HG02852 (cell line): ENCODE measurements around the gene SUPT20HL1.
"Not testable (repeated sequence)": the region's sequence is repeated elsewhere in the genome, so short reads cannot be mapped to it uniquely, and the experiment has no call there.

Experiments
- ATAC-seq: cut with Tn5 transposase; IDR thresholded peaks from one replicate; pipeline ENCODE4 v1.9.1; 2021; ENCODE audit warnings: mild to moderate bottlenecking, moderate library complexity; ENCODE audit not compliant: unreplicated experiment

The SUPT20HL1 gene

DNA sequence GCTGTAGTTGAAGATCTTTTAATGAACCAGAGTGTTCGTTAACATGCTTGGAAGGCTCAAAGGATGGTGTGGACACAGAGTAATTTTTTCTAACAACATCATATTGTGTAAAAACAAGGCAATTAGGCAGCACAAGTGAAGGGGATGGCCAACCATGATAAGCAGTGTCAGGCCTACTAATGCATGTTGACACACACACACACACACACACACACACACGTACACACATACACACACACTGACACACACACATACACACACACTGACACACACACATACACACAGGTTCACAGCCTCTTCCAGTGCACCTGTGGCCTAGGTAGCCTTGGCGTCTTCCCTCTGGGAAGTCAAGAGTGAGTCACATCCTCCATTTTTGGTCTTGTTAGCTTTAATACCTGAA is at the start of gene SUPT20HL1:
Gene SUPT20HL1 (plus strand): TSS at position 368 of the 400 bp plus-strand sequence. CDS start 2,122 bp downstream, outside the sequence.
- no peak for ATAC-seq

DNA sequence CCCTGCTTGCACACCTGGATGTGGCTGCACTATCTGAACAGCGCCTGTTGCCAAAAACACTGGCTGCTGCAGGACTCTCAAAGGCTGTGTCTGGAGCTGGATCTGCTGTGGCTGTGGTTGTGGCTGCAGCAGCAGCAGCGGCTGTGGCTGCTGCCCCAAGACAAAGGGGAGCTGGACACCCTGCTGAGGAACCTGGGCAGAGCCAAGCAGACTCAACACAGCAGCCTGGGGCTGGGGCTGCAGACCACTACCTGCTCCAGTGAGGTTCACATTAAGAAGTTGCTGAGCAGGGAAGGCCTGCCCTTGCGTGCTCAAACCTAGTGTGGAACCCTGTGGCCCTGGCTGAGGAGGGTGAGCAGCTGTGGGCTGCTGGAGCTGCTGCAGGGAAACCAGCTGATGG is 49.5 kb upstream of the SUPT20HL1 start:
- ATAC-seq, result not testable (repeated sequence)

DNA sequence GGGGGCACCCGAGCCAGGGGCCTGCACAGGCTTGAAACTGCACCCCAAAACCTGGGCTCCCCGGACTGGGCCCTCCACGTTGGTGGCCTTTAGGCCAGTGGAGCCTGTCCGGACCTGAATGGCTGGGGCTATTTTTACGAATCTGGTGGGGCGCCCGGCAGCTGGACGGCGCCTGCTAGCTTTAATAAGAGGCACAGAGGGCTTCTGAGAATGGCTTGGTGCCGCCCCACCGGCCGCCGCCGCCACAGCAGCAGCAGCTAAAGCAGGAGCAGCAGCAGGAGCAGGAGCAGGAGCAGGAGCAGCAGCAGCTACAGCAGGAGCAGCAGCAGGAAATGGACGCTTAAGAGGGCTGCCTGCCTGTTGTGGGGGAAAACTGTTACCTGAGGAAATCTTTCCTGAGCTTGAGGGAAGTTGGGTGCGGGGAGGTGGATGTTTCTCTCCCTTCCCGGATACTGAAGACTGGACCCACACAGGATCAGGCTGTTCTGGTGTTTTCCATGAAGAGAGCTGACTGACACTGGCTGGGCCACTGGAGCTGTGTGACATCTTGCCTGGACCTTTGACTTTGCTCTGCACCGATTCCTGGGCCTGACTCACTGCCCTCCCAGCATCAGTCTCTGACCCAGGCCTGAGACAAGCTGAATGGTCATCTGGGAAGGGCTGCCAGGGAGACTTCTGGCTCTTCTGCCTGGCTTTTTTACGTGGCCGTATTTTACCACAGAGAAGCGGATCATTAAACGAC is 48.8 kb upstream of the SUPT20HL1 start:
- ATAC-seq, result not testable (repeated sequence)

DNA sequence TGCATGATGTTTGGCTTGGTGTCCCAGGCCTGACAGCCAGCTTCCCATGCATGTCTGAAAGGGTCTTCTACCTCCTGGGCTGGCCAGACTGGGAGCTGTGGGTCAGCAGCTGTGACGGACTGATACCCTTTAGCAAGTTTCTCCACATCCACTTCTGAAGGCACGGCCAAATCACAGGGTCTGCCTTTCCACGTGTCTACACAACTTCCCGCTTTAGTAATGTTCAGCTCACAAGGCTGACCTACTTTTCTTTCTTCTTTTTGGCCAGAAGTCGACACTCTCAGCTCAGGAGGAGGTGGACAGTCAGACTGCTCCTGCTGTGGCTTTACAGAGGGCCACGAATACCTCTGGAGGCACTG is 48.2 kb upstream of the SUPT20HL1 start:
- not testable (repeated sequence) for ATAC-seq

DNA sequence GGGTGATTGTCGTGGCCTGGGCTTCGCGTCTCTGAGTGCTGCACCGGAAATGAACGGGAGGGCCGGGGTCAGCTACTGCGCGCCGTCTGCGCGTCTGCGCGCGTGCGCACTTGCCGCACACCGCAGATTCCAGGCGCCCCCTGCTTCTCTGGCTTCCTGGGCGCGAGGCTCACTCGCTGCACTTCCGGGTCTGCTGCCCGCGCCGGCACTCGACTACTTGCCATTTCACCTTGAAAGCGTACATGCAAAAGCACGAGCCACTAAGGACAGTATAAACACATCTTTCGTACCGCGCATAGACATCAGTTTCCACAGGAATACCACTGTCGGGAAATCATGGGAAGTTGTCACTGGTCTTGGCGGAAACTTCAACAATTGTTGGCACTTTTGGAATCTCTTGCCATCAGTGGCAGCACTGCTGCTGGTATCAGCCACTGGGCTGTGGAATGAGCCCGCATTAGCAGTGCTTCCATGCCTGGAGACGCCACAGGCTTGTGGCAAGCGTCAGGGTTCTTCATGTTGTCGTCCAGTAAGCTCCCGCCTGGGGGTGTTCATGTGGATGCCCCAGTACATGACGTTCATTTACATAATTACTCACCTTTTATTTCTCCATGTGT is 46.3 kb upstream of the SUPT20HL1 start, which contains the start of gene SUPT20HL2:
Gene SUPT20HL2 (minus strand): TSS at position 51 of the 617 bp plus-strand sequence. CDS start 754 bp downstream, outside the sequence.
- no peak for ATAC-seq

DNA sequence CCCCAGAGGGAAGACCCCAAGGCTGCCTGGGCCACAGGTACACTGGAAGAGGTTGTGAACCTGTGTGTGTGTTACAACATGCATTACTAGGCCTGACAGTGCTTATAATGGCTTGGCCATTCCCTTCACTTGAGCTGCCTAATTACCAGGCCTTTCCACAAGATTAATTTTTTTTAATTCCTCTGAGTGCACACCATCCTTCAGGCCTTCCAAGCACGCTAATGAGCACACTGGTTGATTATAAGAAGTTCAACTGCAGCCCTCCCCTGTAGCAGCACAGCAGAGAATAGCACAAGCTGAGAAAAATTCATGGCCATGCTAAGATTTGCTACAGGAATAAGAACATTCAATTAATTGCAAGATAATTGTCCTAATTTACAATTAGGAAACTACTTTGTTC is 44.3 kb upstream of the SUPT20HL1 start:
- ATAC-seq, result no peak

DNA sequence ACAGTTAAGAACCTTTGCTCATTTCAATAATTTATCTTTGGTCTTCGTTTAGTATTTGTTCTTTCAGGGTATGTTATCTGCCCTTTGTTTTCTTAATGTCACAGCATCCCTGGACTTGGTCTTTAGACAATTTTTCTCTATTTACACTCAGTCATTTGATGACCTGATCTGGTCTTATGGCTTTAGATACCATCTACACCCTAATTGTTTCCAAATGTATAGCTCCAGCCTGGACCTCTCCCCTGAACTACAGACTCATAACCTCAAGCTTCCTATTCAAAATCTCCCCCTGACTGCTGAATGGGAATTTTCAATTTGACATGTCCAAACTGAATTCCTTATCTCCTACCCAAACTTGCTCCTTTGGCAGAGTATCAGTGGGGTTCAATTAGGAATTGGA is 42.9 kb upstream of the SUPT20HL1 start:
- no peak for ATAC-seq

DNA sequence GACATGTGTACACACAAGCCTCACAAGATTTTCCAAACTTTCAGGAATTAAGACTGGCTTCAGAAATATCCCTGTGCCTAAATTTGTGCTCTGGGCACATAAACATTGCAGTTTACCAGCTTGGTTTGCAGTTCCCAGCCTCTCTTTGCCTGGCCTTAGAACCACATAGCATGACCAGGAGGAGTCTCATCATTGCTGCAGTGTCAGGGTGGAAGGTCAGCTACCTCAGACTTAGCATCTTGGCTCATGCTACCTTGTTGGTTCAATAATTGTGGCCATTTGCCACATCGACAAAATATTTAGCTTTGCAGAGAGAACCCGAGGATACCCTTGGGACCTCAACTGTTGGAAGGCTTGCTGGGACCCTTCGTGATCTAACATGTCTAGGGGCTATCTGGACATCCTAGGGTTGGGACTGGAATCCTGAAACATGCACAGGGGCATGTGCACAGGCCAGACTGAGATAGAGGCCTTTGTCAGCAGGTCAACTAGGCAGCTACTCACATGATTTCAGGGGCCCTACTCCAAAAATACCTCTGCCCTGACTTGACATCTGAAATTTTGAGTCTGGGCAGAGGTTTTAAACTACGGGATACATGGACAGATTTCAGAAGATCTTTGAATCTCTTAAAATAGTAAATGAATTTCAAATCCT is 38.6 kb upstream of the SUPT20HL1 start:
- no peak for ATAC-seq

DNA sequence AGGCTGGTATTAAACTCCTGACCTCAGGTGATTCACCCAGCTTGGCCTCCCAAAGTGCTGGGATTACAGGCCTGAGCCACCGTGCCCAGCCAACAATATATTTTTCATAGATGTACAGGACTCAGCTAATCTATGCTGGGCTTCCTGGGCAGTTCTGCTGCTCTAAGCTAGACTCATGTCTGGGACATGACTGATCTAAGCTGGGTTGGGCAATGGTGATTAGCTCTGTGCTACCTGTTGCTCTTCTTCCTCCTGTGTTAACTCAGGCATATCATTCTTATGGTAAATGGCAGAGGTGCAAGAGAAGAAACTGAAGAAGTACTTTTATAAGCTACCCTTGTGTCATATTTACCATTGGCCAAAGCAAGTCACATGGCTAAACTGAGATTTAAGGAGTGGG is 35.2 kb upstream of the SUPT20HL1 start:
- no peak for ATAC-seq

DNA sequence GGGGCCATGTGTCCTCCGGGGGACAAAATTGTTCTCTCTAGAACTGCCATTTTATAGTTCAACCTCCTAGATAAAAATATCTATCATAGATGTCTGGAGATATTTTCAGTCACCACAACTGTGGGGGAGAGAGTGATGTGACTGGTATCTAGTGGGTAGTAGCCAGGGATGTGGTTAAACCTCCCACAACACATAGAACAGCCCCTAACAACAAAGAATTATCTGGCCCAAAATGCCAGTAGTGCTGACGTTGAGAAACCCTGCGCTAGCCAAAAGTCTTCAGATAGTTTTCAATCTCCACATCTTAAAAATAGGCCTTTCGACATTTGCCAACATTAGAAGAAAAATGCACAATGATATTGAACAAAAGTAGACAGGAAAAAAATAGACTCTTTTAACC is 27.6 kb upstream of the SUPT20HL1 start:
- ATAC-seq, result no peak

DNA sequence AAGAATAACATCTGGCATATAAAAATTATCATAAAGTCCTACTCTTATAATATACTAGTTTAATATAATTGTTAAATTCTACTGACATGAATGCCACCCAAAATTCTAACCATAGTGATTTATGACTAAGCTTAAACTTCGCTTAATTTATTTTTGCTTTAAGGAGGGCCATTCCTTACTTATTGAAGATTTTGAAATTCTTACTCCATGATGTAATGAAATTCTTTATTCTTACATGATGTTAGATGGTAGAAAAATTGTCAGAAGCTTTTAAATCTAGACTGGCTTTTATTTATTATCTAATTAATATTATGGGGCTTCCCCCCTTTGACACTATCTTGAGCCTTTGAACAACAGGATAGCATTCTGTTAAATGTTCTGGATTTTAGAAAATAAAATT is 27.1 kb upstream of the SUPT20HL1 start:
- ATAC-seq, result no peak

DNA sequence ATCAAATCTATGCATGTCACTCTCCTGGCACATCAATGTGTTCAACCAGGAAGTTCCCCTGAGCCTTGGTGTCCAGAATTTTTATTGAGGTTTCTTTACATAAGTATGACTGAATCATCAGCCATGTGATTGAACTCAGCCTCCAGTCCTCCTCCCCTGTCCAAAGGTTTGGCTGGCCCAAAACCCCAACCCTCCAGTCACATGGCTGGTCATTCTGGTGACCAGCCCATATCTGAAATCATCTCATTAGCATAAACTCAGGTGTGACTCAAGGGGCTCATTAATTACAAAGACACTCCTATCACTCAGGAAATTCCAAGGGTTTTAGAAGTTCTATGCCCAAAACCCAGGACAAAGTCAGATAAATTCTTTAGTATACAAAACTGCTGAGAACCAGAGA is 26.0 kb upstream of the SUPT20HL1 start:
- ATAC-seq, result no peak

DNA sequence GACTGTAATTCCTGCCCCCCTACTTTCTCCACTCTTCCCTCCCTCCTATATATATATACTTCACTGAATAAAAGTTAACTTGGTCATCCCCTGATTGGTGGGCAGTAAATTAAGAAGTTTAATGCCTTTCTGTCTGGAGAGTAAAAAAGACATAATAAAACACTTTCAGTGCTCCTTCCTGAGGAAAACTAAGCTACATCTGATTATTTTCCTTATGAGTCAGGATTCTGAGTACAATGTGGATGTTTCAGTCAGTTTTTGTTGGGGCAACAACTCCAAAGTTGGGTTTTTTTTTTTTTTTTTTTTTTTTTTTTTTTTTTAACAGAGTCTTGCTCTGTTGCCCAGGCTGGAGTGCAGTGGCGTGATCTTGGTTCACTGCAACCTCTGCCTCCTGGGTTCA is 24.6 kb upstream of the SUPT20HL1 start:
- no peak for ATAC-seq

DNA sequence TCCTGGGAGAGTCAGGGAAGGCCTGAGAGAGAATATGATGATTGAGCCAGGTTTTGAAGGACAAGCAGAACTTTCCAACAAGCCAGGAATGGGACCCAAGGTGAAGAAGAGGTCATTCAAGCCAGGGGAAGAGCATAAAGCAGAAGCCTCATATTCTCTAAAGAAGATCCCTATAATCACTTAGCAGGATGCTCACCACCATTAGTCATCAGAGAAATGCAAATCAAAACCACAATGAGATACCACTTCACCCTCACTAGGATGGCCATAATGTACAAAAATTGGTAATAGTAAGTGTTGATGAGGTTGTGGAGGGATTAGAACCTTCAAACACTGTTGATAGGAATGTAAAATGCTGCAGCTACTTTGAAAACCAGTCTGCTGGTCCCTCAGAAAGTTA is 20.5 kb upstream of the SUPT20HL1 start:
- ATAC-seq, result no peak

DNA sequence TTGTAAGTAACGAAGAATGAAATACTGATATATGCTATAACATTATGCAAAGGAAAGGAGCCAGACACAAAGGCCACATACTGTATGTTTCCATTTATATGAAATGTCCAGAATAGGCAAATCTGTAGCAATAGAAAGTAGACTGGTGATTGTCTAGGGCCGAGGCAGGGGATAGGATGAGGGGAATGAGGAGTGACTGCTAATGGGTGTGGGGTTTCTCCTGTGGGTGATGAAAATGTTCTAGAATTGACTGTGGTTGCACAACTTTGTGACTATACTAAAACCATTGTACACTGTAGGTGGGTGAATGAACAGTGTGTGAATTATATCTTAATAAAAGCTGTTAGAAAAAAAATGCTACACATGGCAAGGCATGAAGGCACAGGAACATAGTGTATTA is 19.9 kb upstream of the SUPT20HL1 start:
- ATAC-seq, result no peak

DNA sequence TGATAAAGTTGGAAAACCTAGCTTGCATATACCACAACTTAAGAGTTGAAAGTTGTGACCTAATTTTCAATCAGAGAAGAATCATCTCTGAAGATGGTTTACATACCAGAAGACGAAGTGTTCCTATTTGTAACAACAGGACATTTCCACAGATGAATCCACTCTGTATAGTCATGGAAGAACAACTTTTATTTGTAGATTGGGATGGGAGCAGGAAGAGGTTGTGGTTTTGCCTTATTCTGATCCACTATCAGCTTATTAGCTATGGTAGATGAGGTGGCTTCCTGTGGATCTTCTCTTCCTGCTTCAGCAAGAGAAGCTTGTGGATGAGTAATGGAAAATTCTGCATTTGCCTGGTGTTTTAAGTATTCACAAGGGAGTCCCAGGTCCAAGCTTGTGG is 18.6 kb upstream of the SUPT20HL1 start:
- no peak for ATAC-seq

DNA sequence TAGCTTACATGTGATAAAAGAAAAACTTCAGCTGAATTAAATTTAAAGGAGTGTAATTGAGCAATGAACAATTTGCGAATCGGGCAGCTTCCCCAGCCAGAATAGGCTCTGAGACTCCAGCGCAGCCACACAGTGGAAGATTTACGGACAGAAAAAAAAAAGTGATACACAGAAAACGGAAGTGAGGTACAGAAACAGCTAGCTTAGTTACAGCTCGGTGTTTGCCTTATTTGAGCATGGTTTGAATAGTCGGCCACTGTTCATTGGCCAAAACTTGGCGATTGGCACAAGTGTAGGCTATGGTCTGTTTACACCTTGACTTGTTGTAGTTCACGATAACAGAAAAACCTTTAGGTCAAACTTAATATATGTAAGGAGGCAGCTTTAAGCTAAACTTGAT is 16.7 kb upstream of the SUPT20HL1 start:
- peak; percentile 80 for ATAC-seq

DNA sequence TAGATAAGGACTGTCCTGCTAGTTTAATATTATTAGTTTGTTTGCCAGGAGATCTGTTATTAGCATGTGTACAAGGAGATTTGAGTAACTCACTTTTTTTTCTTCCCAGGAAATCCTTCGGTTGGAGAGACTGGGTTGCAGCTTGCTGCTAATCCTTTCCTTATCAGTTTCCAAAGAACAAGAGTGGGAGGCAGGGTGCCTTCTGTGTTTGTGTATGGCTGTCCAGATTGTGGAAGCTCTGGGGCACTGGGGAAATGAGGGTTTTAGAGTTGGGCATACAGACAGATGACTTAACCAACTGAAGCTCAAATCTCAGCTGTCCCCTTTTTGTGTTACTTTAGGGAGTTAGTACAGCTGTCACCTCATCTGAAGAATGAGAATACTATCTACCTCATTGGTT is 12.6 kb upstream of the SUPT20HL1 start:
- no peak for ATAC-seq

DNA sequence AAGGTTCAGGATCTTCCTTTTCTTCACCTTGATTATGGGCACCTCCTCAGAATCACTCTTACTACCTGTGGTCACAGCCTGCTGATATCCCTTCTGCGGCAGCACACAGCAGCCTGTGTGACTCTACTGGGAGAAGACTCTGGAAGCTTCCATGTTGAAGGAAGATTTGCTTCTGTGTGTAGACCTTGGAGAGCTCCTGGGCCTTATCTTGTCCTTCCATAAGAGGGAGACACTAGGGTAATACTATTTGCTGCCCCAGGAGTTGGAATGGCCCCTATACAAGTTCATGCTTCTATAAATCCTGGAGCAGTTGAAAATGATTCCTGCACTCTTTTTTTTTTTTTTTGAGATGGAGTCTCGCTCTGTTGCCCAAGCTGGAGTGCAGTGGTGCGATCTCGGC is 10.2 kb upstream of the SUPT20HL1 start:
- ATAC-seq, result no peak

DNA sequence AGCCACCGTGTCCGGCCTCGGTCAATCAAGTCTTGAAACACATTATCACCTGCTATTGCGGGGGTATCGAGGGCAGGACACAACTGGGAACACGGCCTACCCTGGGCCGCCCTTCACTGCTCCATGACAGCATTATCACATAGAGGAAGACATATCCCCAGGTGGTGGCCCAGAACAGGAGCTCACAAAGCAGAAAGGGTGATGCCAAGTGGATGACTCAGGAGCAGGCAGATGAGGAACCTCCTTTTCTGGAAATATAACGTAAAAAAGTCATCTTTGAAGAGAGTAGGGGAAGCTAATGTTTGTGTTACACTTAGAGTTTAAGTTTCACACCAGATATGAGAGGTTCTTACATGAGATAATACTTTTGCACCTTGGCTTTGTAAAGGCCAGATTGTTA is 5.3 kb upstream of the SUPT20HL1 start:
- ATAC-seq, result no peak

DNA sequence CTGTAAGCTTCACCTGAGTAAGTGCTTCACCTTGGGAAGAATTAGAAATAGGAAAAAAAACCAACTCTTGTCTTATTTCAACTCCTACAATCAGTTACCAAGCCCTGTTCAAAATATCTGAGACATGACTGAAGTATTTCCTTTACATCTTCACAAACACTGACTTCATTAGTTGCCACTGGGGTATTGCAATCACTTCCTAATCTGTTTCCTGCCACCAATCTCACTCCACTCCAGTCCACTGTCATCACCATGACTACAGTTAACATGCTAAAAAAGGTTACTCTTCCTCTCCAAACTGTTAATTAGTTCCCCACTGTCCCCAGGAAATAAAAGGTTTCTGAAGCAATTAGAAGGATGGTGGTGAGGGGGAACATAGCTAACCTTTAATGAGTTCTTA is 3.3 kb upstream of the SUPT20HL1 start:
- ATAC-seq, result no peak

DNA sequence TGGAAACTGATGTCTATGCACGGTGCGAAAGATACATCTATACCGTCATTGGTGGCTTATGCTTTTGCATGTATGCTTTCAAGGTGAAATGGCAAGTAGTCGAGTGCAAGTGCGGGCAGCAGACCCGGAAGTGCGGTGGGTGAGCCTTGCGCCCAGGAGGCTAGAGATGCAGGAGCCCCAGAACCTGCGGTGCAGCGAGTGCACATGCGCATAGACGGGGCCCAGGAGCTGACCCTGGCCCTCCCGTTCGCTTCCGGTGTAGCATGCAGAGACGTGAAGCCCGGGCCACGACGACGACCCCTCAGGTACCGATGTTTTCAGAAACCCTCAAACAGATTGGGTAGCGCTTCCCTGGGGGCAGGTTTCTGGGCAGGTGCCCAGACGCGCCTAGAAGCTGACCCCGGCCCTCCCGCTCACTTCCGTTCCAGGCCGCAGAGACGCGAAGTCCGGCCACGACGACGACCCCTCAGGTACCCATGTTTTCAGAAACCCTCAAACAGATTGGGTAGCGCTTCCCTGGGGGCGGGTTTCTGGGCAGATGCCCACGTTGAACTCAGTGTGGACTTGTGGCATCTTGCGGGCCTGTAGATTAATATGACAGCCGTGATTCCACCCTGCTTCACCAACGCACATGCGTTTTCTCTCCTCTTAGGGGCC is 1.8 kb downstream of the SUPT20HL1 start:
- not testable (repeated sequence) for ATAC-seq
